HepG2 (cell line): ENCODE data around the gene NRL. TPM values are rescaled to one million over a fixed set of nuclear protein-coding genes. Genes with fewer than 3 reads are reported as not detected.

Experiments
- HNF4G ChIP-seq, 2 experiments: sonication (generic) in 1 of 2; formaldehyde crosslinking in 1 of 2; IDR thresholded peaks; 2 replicates each; pipeline versions ENCODE4 v1.4.0 to v1.6.1; 2011 to 2020; ENCODE audit warnings: borderline replicate concordance in 2 of 2, low read depth in 2 of 2, mild to moderate bottlenecking in 2 of 2, low read length in 1 of 2, missing genetic modification reagents in 1 of 2, moderate library complexity in 1 of 2
- MYC ChIP-seq: sonication (generic); formaldehyde crosslinking; IDR thresholded peaks from 2 replicates; pipeline ENCODE4 v1.9.0; 2021; ENCODE audit warnings: missing genetic modification reagents, borderline replicate concordance
- MYPOP ChIP-seq: sonication (generic); formaldehyde crosslinking; IDR thresholded peaks from 2 replicates; pipeline ENCODE4 v1.8.1; 2023; ENCODE audit warnings: mild to moderate bottlenecking, moderate library complexity, missing genetic modification reagents
- NR1H2 ChIP-seq: sonication (generic); formaldehyde crosslinking; IDR thresholded peaks from 2 replicates; pipeline ENCODE4 v1.8.1; 2022; ENCODE audit warnings: low read depth, missing genetic modification reagents, borderline replicate concordance
- NR3C1 ChIP-seq: sonication (generic); formaldehyde crosslinking; IDR thresholded peaks from 2 replicates; pipeline ENCODE4 v1.4.0; 2020; ENCODE audit warnings: missing genetic modification reagents
- PRDM10 ChIP-seq: sonication (generic); formaldehyde crosslinking; IDR thresholded peaks from 2 replicates; pipeline ENCODE4 v1.4.0; 2020; ENCODE audit warnings: low read depth, missing genetic modification reagents
- SATB2 ChIP-seq: sonication (generic); formaldehyde crosslinking; IDR thresholded peaks from 2 replicates; pipeline ENCODE4 v1.5.0; 2020; ENCODE audit warnings: missing genetic modification reagents
- TCF7 ChIP-seq: sonication (generic); IDR thresholded peaks from 2 replicates; pipeline ENCODE4 v1.6.1; 2016; ENCODE audit warnings: antibody characterized with exemption, low read depth
- ZBTB42 ChIP-seq: sonication (generic); formaldehyde crosslinking; IDR thresholded peaks from 2 replicates; pipeline ENCODE4 v1.5.0; 2020; ENCODE audit warnings: mild to moderate bottlenecking, missing genetic modification reagents
- ZKSCAN8 ChIP-seq: IDR thresholded peaks from 2 replicates; pipeline ENCODE4 v1.6.1; 2016; ENCODE audit warnings: borderline replicate concordance, missing genetic modification reagents, missing compliant biosample characterization
- ZNF350 ChIP-seq: sonication (generic); formaldehyde crosslinking; IDR thresholded peaks from 2 replicates; pipeline ENCODE4 v1.4.0; 2020; ENCODE audit warnings: mild to moderate bottlenecking, low read depth, missing genetic modification reagents, borderline replicate concordance
- polyA plus RNA-seq, 8 experiments: library from polyadenylated mRNA; depleted of rRNA in 3 of 8; stranded (reverse) in 7 of 8; unstranded in 1 of 8; fragments of >200 nt; fragmentation: Illumina TruSeq in 4 of 8; extraction: Trizol in 4 of 8; gene quantifications; 2 replicates each; pipeline versions ENCODE4 v1.2.1 to v1.2.3, GENCODE V29; 2011 to 2016; ENCODE audit warnings: low read depth in 4 of 8, missing spikeins in 1 of 8, mixed read lengths in 1 of 8; ENCODE audit not compliant: insufficient read depth in 1 of 8
- total RNA-seq, 5 experiments: library from RNA; depleted of rRNA; stranded (reverse); fragments of >200 nt; fragmentation: Illumina TruSeq; extraction: Trizol; gene quantifications; 2 replicates each; pipeline ENCODE4 v1.2.3, GENCODE V29; 2016; ENCODE audit warnings: low read depth in 1 of 5
- TF ChIP-seq, protein P1 (sequence below): sonication (generic); formaldehyde crosslinking; IDR thresholded peaks from 2 replicates; pipeline ENCODE4 v1.4.0; 2020; ENCODE audit warnings: missing genetic modification reagents
- TF ChIP-seq, protein P2 (sequence below): sonication (generic); formaldehyde crosslinking; IDR thresholded peaks from 2 replicates; pipeline ENCODE4 v1.5.1; 2020; ENCODE audit warnings: mild to moderate bottlenecking, missing genetic modification reagents, borderline replicate concordance

The NRL gene
- total and polyA plus RNA-seq, 2 of the 13 experiments (the other 11 are each of a cell fraction or from before 2014, with no cell fraction given), result 2.5 to 4.7 TPM

DNA sequence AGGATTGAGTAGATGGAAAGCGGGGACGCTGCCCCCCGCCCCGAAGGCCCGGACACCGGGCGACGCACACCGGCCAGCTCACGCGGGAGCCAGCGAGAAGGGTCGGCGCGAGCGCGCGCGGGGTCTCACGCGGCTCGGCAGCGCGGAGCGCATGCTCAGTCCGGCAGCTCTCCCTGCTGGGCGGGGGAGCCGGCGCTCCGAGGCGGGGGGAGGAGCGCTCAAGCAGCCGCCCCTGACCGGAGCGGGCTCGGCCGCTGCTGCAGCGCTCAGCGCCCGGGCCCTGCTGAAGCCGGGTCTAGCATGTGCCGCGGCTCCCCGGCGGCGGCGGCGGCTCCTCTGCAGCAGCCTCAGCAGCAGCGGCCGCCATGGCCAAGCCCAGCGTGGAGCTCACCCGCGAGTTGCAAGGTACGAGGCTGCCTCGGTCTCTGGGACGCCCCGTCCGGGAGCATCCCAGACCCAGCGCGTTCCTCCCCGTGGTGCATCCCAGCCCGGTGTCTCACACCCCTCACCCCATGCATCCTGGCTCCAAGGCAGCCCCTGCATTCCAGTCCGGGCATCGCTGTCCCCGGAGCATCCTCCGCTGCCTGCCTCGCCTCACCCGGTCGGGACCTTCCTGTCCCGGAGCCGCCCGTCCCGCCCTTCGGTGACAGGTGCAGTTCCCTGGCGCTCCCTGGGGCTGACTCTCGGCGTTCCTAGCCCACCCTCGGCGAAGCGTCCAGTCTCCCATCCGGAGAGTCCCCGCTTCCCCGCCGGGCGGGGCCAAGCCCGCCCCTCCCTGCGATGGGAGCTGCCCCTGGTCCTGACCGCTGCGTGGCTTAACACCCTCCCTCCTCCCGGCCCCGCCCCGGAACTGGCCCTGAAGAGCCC lies 62.7 kb downstream of the NRL start, which contains the start of gene CARMIL3 (continued):
- TF ChIP-seq MYC (peak; percentile 75; the same call in 1 of the 2 replicates), ZNF350 (CRISPR knock-in tag) (peak; percentile 92), NR1H2 (CRISPR knock-in tag) (peak; percentile 18; the same call in 1 of the 2 replicates), SATB2 (CRISPR knock-in tag) (no peak; the same call in 1 of the 2 replicates), NR3C1 (CRISPR knock-in tag) (0 out of 2 replicates have a peak, but pooled peaks have one; percentile 50), MYPOP (no peak), TCF7 (no peak), PRDM10 (CRISPR knock-in tag) (0 out of 2 replicates have a peak, but pooled peaks have one; percentile 63), ZKSCAN8 (CRISPR knock-in tag) (0 out of 2 replicates have a peak, but pooled peaks have one; percentile 15), ZBTB42 (CRISPR knock-in tag) (peak; percentile 82; the same call in 1 of the 2 replicates), HNF4G (IDR thresholded peaks at IDR 0.05; ENCODE audit: borderline replicate concordance, low read depth, low read length) (no peak), HNF4G (CRISPR knock-in tag; IDR thresholded peaks at IDR 0.05; ENCODE audit: borderline replicate concordance, low read depth) (peak; percentile 67; the same call in 1 of the 2 replicates)
- TF ChIP-seq, protein P1, sequence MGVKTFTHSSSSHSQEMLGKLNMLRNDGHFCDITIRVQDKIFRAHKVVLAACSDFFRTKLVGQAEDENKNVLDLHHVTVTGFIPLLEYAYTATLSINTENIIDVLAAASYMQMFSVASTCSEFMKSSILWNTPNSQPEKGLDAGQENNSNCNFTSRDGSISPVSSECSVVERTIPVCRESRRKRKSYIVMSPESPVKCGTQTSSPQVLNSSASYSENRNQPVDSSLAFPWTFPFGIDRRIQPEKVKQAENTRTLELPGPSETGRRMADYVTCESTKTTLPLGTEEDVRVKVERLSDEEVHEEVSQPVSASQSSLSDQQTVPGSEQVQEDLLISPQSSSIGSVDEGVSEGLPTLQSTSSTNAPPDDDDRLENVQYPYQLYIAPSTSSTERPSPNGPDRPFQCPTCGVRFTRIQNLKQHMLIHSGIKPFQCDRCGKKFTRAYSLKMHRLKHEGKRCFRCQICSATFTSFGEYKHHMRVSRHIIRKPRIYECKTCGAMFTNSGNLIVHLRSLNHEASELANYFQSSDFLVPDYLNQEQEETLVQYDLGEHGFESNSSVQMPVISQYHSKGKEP, result 0 out of 2 replicates have a peak, but pooled peaks have one; percentile 89
- TF ChIP-seq, protein P2, sequence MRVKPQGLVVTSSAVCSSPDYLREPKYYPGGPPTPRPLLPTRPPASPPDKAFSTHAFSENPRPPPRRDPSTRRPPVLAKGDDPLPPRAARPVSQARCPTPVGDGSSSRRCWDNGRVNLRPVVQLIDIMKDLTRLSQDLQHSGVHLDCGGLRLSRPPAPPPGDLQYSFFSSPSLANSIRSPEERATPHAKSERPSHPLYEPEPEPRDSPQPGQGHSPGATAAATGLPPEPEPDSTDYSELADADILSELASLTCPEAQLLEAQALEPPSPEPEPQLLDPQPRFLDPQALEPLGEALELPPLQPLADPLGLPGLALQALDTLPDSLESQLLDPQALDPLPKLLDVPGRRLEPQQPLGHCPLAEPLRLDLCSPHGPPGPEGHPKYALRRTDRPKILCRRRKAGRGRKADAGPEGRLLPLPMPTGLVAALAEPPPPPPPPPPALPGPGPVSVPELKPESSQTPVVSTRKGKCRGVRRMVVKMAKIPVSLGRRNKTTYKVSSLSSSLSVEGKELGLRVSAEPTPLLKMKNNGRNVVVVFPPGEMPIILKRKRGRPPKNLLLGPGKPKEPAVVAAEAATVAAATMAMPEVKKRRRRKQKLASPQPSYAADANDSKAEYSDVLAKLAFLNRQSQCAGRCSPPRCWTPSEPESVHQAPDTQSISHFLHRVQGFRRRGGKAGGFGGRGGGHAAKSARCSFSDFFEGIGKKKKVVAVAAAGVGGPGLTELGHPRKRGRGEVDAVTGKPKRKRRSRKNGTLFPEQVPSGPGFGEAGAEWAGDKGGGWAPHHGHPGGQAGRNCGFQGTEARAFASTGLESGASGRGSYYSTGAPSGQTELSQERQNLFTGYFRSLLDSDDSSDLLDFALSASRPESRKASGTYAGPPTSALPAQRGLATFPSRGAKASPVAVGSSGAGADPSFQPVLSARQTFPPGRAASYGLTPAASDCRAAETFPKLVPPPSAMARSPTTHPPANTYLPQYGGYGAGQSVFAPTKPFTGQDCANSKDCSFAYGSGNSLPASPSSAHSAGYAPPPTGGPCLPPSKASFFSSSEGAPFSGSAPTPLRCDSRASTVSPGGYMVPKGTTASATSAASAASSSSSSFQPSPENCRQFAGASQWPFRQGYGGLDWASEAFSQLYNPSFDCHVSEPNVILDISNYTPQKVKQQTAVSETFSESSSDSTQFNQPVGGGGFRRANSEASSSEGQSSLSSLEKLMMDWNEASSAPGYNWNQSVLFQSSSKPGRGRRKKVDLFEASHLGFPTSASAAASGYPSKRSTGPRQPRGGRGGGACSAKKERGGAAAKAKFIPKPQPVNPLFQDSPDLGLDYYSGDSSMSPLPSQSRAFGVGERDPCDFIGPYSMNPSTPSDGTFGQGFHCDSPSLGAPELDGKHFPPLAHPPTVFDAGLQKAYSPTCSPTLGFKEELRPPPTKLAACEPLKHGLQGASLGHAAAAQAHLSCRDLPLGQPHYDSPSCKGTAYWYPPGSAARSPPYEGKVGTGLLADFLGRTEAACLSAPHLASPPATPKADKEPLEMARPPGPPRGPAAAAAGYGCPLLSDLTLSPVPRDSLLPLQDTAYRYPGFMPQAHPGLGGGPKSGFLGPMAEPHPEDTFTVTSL (CRISPR knock-in tag), result no peak
